GM19035 (cell line): ENCODE measurements around the gene MSANTD7.

ENCODE experiments used
- ATAC-seq: cut with Tn5 transposase; IDR thresholded peaks from one replicate; pipeline ENCODE4 v1.9.1; 2021; ENCODE audit not compliant: unreplicated experiment

MSANTD7 gene

GRCh38 chr10:14880229-14880628, 42.1 kb downstream of the MSANTD7 start:
- no peak for ATAC-seq

DNA sequence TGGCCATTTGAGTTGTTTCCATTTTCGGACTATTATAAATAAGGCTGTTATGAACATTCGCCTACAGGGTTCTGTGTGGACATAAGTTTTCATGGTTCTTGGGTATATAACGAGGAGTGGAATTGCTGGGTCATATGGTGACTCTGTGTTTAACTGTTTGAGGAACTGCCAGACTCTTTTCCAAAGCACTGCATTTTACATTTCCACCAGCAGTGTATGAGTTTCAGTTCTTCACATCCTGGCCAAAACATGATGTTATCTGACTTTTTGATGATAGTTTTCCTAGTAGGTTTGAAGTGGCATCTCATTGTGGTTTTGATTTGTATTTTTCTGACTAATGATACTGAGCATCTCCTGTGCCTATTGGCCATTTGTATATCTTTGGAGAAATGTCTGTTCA, 46.0 kb downstream of the MSANTD7 start:
- no peak for ATAC-seq
